ENCODE data around the gene CASQ2.
A peak's percentile ranks its signal among the peaks of the same experiment; 100 is the strongest.

Gene CASQ2

DNA sequence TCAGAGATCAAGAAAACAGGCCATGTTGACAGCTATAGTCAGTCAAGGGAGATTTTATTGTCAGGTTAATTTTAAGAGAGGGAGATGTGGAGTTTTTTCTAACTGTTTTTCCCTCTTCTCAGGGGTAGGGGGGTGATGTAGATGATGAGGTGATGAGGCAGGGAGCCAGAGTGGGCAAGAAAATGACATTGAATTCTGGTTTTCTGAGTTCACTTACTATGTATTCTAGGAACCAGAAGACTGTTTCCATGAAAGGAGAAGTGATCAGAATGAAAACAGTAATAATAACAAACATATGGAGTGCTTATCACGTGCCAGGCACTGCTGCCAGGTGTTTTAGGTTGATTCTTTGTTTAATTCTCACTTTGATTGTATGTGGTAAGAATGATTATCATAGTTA lies 40.2 kb downstream of the CASQ2 start:
- DNase-seq (ENCODE audit: low read depth), result no peak

GRCh38 chr1:115727706-115728249 lies 40.7 kb downstream of the CASQ2 start:
- peak; percentile 91 for DNase-seq (ENCODE audit: low read depth)

DNA sequence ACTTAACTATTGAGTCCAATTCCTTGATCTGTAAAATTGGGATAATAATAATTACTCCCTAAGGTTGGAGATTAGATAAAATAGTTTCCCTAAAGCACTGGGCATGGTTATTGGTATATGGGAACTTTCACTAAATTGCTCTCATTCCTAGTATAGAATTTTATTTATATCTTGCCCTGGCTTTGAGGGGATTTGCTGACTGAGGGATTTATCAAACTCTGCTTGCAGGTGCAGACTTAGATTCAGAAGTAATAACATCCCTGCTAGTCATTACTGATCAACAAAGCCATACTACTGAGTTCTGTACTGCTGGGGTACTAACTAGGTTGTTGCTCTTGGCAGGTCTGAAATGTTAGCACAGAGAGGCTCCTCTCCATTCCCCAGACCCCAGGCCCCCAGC lies 41.9 kb downstream of the CASQ2 start:
- no peak for DNase-seq (ENCODE audit: low read depth)

GRCh38 chr1:115726161-115726560 lies 42.4 kb downstream of the CASQ2 start:
- DNase-seq (ENCODE audit: low read depth), result no peak

DNA sequence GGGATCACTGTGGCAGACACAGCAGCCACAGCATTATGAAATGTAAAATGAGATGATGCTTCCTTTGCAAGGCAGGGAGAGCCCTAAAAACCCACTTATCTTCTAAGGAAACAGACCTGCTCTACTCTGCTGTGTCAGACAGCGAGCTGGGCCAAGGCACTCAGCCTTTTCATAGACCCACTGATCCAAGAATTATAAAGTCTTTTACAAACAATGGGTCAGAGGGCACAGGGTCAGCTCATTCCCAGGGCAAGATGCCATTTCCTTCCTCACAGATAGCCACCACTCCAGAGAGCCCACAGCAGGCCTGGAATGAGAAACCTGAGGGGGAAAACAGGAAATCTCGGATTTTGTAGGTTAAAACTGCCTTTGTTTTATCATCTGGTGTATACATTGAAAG lies 42.9 kb downstream of the CASQ2 start:
- DNase-seq (ENCODE audit: low read depth), result no peak

GRCh38 chr1:115723756-115724155 lies 44.8 kb downstream of the CASQ2 start:
- no peak for DNase-seq (ENCODE audit: low read depth)

DNA sequence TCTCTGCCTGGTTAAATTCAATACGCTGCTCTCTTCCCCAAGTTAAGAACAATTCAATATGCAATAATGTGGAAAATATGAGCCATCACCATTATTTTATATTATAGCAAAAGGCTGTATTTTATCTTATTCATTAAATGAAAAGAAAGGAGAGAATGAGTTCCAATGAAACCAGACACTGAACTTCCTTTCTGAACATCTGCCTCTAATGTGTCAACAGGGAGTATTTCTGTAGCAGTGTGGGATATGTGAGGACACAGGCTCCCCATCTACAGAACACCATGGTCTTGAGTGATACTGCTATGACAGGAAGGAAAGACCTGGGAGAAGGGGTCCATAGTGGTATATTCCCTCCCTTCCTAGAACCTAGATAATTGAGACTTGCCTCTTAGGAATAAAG lies 46.3 kb downstream of the CASQ2 start:
- no peak for DNase-seq (ENCODE audit: low read depth)

- no peak for DNase-seq (ENCODE audit: low read depth)
Measured at GRCh38 chr1:115719285-115719684, 49.2 kb downstream of the CASQ2 start.

DNA sequence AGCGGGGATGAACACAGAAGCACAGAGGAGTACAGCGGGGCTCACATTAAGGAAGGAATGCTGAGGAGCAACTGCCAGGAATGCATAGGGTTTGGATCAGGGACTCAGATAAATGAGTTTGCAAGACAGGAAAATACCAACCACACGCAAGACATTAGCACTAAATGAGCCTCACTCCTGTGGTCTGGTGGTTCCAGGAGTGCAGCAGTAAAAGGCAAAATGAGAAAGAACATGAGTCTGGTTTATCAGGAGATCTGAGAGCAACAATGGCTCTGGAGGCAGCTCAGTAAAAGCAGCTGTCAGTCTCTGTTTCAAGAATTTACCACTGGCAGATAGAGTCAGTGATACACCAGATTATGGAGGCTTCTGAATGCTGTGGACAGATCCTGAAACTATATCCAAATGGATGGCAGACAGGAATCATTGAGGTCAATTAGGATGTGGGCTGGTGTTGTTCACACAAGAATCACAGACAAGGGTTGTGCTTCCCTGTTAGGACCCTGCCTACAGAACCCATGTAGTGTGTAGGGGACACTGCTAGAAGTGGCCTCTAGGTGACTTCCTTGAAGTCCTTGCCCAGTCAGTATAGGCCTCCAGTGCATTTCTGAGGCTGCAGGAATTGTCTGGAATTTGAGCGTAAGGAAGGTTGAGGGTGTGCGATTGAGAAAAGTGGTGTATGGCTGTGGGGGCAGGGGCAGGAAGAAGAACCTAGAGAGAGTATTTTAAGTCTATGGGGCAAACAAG lies 50.3 kb downstream of the CASQ2 start:
- DNase-seq (ENCODE audit: low read depth), result no peak

- no peak for DNase-seq (ENCODE audit: low read depth)
Measured at GRCh38 chr1:115717541-115717940, 51.0 kb downstream of the CASQ2 start.

- no peak for DNase-seq (ENCODE audit: low read depth)
Measured at GRCh38 chr1:115714572-115715141, 53.9 kb downstream of the CASQ2 start.

DNA sequence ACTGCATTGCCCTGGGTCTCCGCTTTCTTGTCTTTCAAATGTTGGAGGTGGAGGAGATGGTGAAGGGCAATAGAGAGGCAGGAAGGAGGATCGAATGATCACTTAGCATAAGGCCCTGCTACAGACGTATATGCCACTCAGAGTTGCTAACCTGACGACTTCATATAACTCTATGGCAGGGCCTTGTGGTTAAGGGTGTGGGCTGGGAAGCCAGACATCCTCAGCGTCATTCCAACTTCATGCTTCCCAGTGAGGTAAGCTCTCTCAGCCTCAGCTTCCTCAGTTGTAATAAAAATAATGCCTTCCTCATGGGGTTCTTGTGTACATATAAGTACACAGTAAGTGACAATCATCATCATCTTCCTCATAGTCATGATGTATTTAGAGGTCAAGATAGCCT lies 54.6 kb downstream of the CASQ2 start:
- DNase-seq (ENCODE audit: low read depth), result no peak

DNA sequence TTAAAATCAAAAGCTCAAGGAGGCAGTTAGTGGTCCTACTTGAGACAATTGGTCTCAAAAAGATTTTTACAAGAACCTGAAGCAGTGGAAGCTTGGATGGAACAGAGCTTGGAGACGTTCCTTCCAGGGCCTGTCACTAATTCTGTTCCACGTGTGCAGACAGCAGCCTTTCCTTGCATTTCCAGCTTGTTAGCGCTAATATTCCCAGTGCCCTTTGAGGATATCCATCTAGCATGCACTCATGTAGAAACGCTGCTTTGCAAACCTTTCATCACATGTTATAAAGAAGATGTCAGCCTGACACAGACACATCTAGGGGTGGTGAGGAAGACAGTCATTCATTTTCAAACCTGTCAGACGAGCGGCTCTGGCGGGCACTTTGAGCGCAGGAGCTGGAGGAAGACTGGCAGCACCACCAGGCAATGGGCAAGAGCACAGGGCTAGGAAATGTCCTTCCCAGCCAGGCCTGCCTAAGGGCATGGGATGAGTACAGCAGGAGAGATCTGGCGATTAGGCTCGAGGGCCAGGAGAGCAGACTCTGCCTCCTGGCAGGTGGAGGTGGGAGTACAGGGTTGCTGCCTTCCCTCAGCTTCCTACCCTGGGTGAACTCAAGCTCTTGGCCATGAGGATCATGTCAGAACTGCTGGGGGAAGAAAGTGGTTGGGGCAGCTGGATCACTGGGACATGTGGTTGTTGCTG lies 55.5 kb downstream of the CASQ2 start:
- no peak for DNase-seq (ENCODE audit: low read depth)

DNA sequence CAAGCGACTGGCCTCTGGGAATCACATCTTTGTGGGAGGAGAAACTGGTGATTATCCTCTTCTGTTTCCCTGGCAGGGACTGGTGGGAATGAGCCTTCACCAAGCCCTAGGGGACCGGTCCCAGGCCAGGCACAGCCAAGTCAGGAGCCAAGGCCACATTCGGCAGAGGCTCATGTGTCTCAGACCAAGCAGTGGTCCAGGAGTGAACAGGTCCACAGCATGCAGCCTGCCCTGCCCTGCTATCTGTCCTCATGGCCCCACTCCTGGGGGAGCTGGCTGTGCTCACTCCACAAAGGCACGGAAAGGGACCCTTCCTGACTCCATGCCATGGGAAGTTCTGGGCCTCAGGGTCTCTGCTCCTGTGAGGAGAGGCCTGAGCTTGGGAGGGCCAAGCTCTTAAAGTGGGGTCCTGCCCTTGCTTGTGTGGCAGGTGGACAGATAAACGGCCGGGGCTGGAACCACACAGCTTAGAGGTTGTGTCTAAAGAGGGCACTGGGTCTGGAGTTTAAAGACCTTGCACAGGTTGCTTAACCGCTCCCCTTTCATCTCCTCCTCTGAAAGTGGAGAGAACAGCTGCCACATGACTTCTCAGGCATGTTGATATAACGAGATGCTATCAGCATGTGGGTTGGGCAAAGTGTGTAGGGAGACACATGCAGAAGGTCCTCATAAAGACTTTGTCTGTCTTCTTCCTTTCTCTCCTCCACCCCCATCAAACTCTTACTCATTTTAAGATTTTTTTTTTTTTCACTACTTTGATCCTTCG lies 57.5 kb downstream of the CASQ2 start:
- no peak for DNase-seq (ENCODE audit: low read depth)

DNA sequence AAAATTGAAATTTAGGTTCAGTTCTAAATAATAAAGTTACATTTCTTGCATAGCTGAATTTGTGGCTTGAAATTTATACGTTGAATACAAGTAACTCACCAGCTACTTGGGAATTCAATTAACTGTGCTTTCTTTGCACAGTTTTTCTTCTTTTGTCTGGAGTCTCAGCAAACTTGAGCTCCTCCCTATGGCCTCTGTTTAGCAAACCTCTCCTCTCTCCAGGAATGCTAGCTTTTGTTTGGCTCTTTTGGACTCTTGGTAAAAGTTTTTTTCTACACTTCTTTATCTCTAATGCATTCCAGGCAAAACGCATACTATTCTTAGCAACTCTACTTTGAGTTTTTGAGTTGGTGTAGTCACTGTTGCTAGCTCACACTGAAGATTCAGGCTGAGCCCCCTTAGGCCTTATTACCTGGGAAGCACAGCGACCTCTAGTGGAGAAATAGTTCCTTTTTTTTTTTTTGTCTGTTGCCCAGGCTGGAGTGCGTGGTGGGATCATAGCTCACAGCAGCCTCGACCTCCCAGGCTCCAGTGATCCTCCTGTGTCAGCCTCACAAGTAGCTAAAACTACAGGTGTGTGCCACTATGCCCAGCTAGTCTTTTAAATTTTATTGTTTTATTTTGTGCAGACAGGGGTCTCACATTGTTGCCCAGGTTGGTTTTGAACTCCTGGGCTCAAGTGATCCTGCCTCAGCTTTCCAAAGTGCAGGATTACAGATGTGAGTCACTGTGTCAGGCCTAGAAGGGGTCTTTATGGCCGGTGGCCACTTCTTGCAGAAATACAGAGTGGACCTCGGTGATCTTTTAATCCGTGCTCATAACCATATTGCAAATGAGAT lies 61.7 kb downstream of the CASQ2 start:
- DNase-seq (ENCODE audit: low read depth), result peak; percentile 15

DNA sequence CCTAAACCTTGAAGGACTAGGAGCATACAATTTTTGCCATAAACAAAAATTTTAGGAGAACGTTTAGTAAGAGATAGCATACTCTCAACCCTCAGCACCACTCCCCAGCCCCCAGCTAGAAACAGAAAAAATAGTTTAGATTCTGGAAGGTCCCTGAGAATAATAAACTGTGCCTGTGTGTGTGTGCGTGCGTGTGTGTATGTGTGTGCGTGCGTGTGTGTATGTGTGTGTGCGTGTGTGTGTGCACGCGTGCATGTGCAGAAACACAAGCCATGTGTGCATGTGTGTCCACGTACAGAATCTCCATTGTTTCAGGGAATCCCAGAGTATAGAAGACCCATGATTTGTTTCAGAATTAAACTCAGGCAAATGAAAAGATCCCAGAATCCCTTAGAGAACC lies 62.6 kb downstream of the CASQ2 start:
- DNase-seq (ENCODE audit: low read depth), result no peak

DNA sequence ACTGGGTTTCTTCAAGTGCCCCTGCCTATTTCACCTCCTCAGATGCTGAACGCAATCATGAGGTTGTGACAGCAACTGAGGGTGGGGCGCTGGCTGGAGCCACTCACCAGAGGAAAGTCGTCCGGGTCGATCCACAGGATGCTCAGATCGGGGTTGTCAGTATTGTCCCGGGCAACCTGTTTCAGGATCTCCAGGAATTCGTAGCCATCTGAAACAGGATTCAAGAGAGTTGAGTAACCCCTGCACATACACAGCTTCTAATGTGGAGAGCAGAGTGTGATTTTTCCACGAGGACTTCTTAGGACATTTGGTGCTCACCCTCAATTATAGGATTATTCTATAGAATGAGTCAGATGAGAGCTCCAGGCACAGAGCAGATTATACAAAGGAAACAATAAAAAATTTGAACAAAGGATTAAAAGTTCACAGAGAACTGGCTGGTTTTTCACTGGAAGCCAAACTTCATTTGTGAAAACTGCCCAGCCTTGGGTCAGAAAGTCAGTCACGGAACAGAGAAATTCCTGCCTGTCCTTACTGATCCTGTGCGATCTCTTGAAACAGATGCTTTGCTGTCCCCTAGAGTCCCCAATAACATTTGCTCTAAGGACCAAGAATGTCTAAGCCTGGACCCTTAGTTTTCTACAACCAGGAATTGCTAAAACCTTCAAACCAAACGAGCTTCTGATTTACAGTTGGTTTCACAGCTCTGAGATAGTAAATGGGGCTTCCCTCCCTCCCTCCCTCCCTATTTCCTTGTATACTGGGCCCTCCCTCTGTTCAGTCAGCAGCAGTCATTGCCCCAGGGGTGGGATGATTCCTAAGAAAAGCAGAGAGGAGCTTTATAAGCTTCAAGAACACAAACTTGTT lies 63.2 kb downstream of the CASQ2 start:
- DNase-seq (ENCODE audit: low read depth), result no peak

DNA sequence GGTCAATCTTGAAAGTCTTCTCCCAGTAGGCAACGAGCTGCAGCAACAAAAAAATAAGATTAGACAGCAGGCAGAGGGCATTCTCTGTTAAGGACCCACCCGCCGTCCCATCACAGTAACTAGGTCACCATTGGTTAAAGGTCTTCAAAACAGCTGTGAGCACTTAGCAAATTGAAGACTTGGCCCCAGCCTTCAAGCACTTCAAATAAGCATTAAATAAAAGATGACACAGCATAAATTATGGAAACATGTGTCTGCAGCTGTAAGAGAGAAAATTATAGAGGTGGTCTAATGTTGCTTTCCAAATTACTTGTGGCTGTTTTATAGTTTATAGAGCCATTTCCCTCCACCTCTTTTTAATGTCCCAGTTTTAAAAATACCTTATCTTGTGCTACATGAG lies 65.6 kb downstream of the CASQ2 start:
- DNase-seq (ENCODE audit: low read depth), result no peak

DNA sequence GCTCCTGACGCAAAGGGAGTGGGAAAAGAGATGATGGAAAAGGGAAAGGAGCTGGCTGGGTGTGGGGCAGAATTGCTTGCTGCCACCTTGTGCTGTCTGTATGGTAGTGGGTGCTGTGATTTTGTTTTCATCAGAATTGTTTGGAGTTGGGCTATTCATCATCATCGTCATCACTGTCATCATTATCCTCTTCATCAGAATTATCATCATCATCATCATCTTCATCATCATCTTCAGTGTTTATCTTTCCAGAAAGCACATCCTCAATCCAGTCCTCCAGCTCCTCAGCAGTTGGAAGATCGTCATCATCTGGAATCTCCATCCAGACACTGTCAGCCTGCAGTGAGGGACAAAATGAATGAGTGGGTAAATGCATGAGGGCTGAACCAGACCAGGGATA lies 67.4 kb downstream of the CASQ2 start:
- DNase-seq (ENCODE audit: low read depth), result no peak

DNA sequence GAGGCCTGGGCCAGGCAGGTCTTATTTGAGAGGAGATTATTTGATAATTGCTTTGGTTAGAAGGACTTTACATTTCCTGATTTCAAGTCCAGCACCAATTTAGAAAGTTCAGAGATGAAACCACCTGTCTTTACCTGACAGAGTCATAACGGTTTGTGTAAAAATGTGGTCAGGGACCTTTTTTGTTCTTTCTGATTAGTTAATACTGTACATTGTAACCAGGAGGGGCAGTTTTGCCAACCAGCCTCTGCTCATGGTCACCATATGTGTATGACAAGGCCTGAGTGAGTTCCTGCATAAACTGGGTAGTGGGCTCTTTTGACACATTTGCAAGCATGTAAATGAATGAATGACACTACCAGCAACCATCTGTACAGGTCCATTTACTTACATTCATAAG lies 70.9 kb downstream of the CASQ2 start:
- no peak for DNase-seq (ENCODE audit: low read depth)

- DNase-seq (ENCODE audit: low read depth), result no peak
Measured at GRCh38 chr1:115694805-115695204, 73.7 kb downstream of the CASQ2 start.

Measured in stromal cell of bone marrow (primary cell).